Stimulated activated CD4-positive, alpha-beta T cell treated with anti-CD3 and anti-CD28 coated beads, Interleukin-2, amount 100 ng/mL, for 24 hours (primary cell): ENCODE results near the gene STK10.

ENCODE experiments used
- DNase-seq, 2 donors: peaks; one replicate each; pipeline ENCODE4 v3.0.0-alpha.2; 2020

STK10 gene

DNA sequence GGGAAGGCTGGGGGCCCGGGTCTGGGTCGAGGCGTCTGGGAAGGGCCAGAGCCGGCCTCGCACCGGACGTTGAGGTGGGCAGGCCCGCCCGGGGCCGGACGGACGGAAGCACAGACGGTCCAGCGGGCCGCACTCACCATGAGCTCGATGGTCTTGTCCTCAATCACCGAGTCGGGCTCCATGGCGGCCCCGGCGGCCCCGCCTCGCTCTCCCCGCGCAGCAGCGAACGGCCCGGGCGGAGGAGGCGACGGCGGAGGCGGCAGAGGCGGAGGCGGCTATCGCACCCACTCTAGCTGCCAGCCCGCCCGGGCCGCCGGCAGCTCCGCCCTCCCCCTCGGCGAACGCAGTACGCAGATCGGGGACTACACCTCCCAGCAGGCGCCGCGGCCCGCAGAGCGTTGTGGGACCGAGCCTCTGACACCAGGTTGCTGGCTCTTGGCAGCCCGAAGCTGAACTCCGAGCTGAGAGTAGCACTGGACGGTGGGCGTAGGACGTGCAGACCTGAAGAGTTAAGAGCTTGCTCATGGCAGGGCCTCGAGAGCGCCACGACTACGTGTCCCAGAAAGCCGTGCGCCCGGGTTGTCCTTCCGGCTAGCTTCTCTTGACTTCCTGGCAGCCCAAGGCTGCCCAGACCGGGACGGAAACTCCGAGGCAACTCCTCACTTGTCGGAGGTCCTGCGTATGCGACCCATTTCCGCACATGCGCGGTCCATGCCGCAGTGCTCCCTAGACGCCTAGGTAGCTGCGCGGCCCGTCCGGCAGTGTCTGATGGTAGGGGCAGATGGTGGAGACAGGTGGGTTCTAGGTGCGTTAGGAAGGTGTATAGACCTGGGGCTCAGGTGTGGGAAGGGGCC, 181.5 kb downstream of the STK10 start, which contains the start of gene FBXW11:
Gene FBXW11, minus strand, starts transcription at position 318 of the 854 bp plus-strand sequence. Its CDS starts 136 bp downstream, at position 182.
- peak; percentile 95 to 96 for DNase-seq

DNA sequence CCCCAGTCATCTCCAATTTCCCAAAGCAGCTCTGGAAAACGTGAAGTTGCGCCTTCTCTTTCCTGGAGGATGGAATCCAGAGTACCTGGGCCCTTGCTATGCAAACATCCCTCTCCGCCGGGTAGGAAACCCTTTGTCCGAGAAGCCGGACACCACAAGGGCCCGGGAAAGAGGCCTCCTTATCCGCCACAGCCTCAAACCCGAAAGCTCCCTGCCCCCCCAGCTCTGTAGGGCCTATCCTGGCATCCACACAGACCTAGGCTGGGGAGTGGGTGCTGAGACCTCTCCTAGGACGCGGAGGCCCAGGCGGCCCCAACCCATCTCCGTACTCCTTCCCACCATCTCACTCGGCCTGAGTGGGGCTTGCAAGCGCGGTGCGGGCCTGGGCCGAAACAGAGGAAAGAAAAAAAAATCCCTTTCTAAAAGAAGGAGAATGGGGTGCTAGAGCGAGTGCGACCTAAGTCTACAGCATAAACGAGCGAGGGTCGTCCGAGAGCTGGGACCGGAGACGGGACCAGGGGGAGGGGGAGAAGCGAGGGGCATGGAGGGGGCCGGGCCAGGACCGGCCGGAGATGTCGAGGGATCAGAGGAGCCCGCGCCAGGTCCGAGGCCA, 182.2 kb downstream of the STK10 start:
- DNase-seq = peak; percentile 39 to 46

DNA sequence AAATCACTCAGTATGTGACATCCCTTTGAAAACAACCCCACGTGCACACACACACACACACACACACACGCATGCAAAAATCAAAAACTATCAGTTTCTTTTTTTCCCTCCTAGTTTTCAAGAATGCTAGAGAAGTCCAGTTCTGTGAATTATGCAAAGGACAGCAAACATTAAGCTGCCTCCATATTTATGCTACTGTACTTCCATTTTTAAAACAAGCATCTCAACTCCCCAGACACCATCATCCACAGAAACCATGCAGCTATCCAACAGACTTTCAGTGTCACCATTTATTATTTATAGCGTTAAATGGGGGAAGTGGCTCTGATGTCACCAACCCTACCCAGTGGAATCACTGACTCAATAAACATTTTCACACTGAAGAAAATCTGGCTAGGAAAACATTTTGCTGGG, 183.2 kb downstream of the STK10 start:
- peak in 1 of 2 donors; percentile 24 for DNase-seq

DNA sequence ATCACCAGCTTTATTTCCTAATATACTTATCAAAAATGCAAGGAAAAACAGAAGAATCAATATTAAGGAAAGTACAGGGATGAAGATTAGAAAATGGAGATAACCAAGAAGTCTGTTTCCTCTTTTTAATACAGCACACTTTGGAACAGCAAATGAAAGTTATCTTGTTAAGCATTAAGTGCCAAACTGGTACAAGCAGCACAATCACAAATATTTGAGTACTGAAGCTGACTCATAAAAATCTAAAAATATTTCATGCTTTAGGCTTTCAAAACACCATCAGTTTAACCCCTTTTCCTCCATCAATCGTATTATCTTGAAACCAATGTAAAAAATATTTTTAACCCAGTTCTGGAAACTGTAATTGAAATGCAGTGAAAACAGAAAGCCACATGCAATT, 184.3 kb downstream of the STK10 start:
- no peak for DNase-seq

DNA sequence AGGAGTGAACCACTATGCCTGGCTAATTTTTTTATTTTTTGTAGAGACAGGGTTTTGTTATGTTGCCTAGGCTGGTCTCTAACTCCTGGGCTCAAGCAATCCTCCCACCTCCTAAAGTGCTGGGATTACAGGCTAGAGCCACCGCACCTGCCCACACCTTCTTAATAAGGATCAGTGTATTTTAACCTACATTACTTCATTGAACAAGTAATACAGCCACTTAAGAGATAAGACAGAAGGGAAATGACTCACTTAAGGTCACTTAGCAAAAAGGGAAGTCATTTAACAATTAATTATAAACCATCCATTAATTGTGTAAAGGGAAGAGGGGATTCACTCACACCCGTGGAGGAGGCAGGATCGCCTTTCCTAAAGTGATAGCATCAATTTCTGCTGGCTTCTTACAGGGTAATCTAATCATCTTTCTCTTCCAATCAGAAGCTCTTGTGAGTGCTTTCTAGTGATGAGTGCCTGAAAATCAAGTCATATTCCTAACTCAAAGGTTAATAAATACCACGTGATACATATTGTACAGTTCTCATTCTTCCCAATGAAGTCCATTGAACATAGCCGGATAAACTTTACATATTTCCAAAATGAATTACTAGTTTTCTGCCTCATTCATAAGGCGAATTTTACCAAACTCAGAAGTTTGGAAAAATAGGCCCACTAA, 185.0 kb downstream of the STK10 start:
- no peak for DNase-seq

DNA sequence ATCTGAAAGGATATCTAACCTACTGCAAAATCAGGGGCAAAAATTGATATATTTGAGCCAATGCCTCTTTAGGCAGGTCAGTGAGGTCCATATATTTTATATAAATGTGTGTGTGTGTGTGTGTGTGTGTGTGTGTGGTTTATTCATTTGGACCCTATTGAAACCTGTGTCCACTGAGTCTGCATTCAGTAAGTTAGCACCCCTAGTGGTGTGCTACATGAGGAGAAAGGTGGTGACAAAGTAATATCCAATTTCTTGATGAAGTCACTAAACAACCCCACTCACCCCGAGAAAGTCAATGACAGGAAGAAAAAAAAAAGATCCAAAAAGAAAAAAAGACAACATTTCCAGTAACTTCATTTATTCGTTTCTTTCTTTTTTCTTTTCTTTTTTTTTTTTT, 185.7 kb downstream of the STK10 start:
- no peak for DNase-seq

DNA sequence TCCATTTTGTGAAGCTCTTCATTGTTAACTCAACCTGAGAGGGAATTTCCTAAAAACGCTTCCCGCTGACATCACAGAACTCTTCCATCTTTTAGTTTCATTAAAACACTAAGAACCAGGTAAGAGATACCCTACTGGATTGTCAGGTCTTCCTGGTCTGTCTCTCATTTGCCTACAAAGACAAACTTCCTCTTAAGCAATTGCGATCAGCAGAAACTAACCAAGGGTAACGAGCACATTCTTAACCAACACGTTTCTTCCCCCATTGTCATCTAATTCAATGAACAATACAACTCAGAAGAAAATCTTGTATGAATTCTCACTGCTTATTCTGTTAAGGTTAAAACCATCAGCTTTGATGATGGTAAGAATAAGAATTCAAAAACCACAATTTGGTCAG, 188.1 kb downstream of the STK10 start:
- DNase-seq = no peak

DNA sequence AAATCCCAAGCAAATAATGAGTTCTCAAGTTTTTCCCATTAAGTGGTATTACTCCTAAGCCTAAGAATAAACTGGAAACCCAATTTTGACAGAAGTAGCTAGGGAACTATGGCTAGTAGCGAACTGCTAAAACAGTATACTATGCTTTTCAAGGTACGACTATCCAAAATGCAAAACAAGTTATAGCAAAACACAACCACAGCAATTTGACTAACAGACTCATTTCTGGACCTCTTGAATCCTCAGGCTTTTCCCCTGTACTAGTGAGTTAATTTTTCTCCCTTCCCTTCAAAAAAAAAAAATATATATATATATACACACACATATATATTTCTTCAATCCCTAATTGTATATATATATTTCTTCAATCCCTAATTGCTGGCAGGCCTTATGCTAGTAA, 188.9 kb downstream of the STK10 start:
- DNase-seq = no peak

DNA sequence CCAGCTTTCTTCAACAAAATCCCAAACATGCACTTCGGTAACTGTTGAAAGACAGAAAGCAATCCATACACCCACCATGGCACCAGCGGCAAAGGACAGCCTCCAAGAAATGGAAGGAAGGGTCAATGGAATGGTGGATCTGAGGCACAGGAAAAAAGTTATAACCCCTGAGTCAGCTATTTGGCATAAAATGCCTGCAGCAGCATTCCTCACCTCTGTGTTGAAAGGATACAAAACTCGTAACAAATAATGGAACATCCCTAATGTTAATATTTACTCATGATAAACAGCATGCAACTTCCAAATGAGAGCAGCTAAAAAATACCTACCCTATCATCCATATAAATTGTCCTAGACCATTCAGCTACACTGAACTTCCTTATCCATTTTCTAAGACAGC, 191.0 kb downstream of the STK10 start:
- no peak for DNase-seq

DNA sequence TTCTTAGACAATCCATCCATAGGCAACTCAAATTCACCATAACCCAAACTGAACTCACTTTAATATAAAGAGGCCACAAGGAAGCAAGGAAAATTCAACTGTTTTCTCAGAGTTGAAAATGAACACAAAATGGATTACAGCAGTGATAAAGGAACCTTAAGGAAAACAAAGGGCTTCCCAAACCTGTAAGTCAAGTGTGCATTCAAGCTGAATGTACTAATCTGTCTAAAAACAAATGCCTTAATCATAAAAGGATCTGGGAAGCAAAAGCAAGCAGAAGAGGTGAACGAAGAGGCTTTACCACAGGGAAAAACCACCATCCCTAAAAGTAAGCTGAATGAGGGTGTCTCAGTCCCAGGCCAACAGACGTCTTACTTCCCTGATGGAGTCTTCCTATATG, 195.2 kb downstream of the STK10 start:
- DNase-seq = no peak

DNA sequence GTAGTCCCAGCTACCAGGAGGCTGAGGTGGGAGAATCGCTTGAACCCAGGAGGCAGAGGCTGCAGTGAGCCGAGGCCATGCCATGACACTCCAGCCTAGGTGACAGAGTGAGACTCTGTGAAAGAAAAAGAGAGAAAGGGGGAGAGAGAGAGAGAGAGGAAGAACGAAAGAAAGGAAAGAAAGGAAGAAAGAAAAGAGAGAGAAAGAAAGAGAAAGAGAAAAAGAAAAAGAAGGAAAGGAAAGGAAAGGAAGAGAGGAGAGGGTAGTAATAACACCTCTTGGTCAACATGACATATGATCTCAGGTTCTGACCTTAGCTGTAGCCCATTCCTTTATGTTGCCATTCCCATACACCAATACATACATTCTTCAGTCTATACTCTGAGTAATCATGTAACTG, 195.7 kb downstream of the STK10 start:
- no peak for DNase-seq
